ENCODE data around the gene CYSLTR2. TPM values are rescaled to one million over a fixed set of nuclear protein-coding genes. Genes with fewer than 3 reads are reported as not detected.
"Not testable (repeated sequence)": the region's sequence is repeated elsewhere in the genome, so short reads cannot be mapped to it uniquely, and the experiment has no call there.

CYSLTR2 gene
- total RNA-seq, 1 donor from 2014 or later, result under 0.01 TPM

- Histone ChIP-seq H3K27ac (ENCODE audit: low read depth, low read length) (no peak overlapping the region), H3K4me1 (ENCODE audit: control insufficient read depth in 3 of 3, insufficient read depth in 3 of 3, low read length in 3 of 3) (no peaks in the 10 kb centered on the region), H3K27me3 (ENCODE audit: control insufficient read depth in 3 of 3, insufficient read depth in 3 of 3, low read length in 3 of 3) (no peaks in the 10 kb centered on the region), H3K9me3 (ENCODE audit: control insufficient read depth in 3 of 3, low read length in 3 of 3) (no peaks in the 10 kb centered on the region), H3K36me3 (ENCODE audit: control insufficient read depth in 3 of 3, insufficient read depth in 3 of 3, low read length in 3 of 3) (no peaks in the 10 kb centered on the region), H3K4me3 (ENCODE audit: low read length in 3 of 3) (no peak overlapping the region), H3K9ac (ENCODE audit: low read depth in 1 of 3, low read length in 3 of 3) (no peak overlapping the region)
Observed at GRCh38 chr13:48681905-48682304, 28.2 kb downstream of the CYSLTR2 start.

GRCh38 chr13:48682436-48682835 is 28.7 kb downstream of the CYSLTR2 start:
- H3K36me3 ChIP-seq (ENCODE audit: control insufficient read depth in 3 of 3, insufficient read depth in 3 of 3, low read length in 3 of 3), result no peaks in the 10 kb centered on the region
- H3K9me3 ChIP-seq (ENCODE audit: control insufficient read depth in 3 of 3, low read length in 3 of 3), result no peaks in the 10 kb centered on the region
- H3K4me3 ChIP-seq (ENCODE audit: low read length in 3 of 3), result no peak overlapping the region
- no peak overlapping the region for H3K27ac ChIP-seq (ENCODE audit: low read depth, low read length)
- H3K9ac ChIP-seq (ENCODE audit: low read depth in 1 of 3, low read length in 3 of 3), result no peak overlapping the region
- H3K4me1 ChIP-seq (ENCODE audit: control insufficient read depth in 3 of 3, insufficient read depth in 3 of 3, low read length in 3 of 3), result no peaks in the 10 kb centered on the region
- H3K27me3 ChIP-seq (ENCODE audit: control insufficient read depth in 3 of 3, insufficient read depth in 3 of 3, low read length in 3 of 3), result no peaks in the 10 kb centered on the region

DNA sequence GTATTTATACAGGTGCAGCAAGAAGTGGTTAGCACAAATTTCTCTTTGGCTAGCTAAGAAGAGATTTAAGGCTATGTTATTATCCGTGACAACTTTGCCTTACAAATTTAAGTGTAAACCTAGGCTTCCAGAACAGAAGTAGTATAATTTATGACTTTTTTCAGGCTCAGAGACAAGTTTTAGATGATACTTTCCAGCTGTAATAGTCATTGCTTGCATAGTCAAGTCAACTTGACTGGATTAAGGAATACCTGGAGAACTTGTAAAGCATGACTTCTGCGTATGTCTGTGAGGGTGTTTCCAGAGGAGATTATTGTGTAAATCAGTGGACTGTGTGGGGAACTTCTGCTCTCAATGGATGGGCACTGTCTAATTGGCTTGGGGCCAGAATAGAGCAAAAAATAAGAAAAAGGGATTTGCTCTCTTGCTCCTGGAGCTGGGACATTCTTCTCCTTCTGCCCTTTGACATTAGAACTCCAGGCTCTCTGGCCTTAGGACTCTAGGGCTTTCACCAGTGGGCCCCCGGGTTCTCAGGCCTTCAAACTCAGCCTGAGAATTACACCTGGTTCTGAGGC is 33.0 kb downstream of the CYSLTR2 start:
- Histone ChIP-seq H3K9me3 (ENCODE audit: control insufficient read depth in 3 of 3, low read length in 3 of 3) (no peaks in the 10 kb centered on the region), H3K27ac (ENCODE audit: low read depth, low read length) (no peak overlapping the region), H3K9ac (ENCODE audit: low read depth in 1 of 3, low read length in 3 of 3) (no peak overlapping the region), H3K36me3 (ENCODE audit: control insufficient read depth in 3 of 3, insufficient read depth in 3 of 3, low read length in 3 of 3) (no peaks in the 10 kb centered on the region), H3K27me3 (ENCODE audit: control insufficient read depth in 3 of 3, insufficient read depth in 3 of 3, low read length in 3 of 3) (no peaks in the 10 kb centered on the region), H3K4me3 (ENCODE audit: low read length in 3 of 3) (no peak overlapping the region), H3K4me1 (ENCODE audit: control insufficient read depth in 3 of 3, insufficient read depth in 3 of 3, low read length in 3 of 3) (no peaks in the 10 kb centered on the region)

DNA sequence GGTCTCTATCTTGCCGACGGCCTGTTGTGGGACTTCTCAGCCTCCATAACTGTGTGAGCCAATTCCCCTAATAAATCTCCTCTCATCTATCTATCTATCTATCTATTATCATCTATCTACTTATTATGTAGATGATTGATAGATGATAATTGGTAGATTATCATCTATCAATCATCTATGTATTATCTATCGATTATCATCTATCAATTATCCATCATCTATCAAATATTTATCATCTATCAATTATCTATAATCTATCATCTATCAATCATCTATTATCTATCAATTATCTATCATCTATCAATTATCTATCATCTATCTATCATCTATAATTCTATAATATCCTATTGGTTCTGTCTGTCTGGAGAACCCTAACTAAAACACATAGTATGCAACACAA is 33.5 kb downstream of the CYSLTR2 start:
- Histone ChIP-seq H3K4me3 (ENCODE audit: low read length in 3 of 3) (no peak overlapping the region), H3K9me3 (ENCODE audit: control insufficient read depth in 3 of 3, low read length in 3 of 3) (no peaks in the 10 kb centered on the region), H3K27ac (ENCODE audit: low read depth, low read length) (no peak overlapping the region), H3K9ac (ENCODE audit: low read depth in 1 of 3, low read length in 3 of 3) (no peak overlapping the region), H3K36me3 (ENCODE audit: control insufficient read depth in 3 of 3, insufficient read depth in 3 of 3, low read length in 3 of 3) (no peaks in the 10 kb centered on the region), H3K27me3 (ENCODE audit: control insufficient read depth in 3 of 3, insufficient read depth in 3 of 3, low read length in 3 of 3) (no peaks in the 10 kb centered on the region), H3K4me1 (ENCODE audit: control insufficient read depth in 3 of 3, insufficient read depth in 3 of 3, low read length in 3 of 3) (no peaks in the 10 kb centered on the region)

- H3K27ac ChIP-seq (ENCODE audit: low read depth, low read length), result no peak overlapping the region
- H3K4me3 ChIP-seq (ENCODE audit: low read length in 3 of 3), result no peak overlapping the region
Observed at GRCh38 chr13:48693998-48694397, 40.3 kb downstream of the CYSLTR2 start.

GRCh38 chr13:48695776-48696175 is 42.0 kb downstream of the CYSLTR2 start:
- no peak overlapping the region for H3K9ac ChIP-seq (ENCODE audit: low read depth in 1 of 3, low read length in 3 of 3)
- no peak overlapping the region for H3K27ac ChIP-seq (ENCODE audit: low read depth, low read length)
- H3K9me3 ChIP-seq (ENCODE audit: control insufficient read depth in 3 of 3, low read length in 3 of 3), result no peaks in the 10 kb centered on the region
- H3K4me3 ChIP-seq (ENCODE audit: low read length in 3 of 3), result no peak overlapping the region
- no peaks in the 10 kb centered on the region for H3K36me3 ChIP-seq (ENCODE audit: control insufficient read depth in 3 of 3, insufficient read depth in 3 of 3, low read length in 3 of 3)
- no peaks in the 10 kb centered on the region for H3K4me1 ChIP-seq (ENCODE audit: control insufficient read depth in 3 of 3, insufficient read depth in 3 of 3, low read length in 3 of 3)
- H3K27me3 ChIP-seq (ENCODE audit: control insufficient read depth in 3 of 3, insufficient read depth in 3 of 3, low read length in 3 of 3), result no peaks in the 10 kb centered on the region

More at GRCh38 chr13:48693998-48694397, 40.3 kb downstream of the CYSLTR2 start:
- Histone ChIP-seq H3K36me3 (ENCODE audit: control insufficient read depth in 3 of 3, insufficient read depth in 3 of 3, low read length in 3 of 3) (no peaks in the 10 kb centered on the region), H3K27me3 (ENCODE audit: control insufficient read depth in 3 of 3, insufficient read depth in 3 of 3, low read length in 3 of 3) (no peaks in the 10 kb centered on the region), H3K9ac (ENCODE audit: low read depth in 1 of 3, low read length in 3 of 3) (no peak overlapping the region), H3K9me3 (ENCODE audit: control insufficient read depth in 3 of 3, low read length in 3 of 3) (no peaks in the 10 kb centered on the region), H3K4me1 (ENCODE audit: control insufficient read depth in 3 of 3, insufficient read depth in 3 of 3, low read length in 3 of 3) (no peaks in the 10 kb centered on the region)

DNA sequence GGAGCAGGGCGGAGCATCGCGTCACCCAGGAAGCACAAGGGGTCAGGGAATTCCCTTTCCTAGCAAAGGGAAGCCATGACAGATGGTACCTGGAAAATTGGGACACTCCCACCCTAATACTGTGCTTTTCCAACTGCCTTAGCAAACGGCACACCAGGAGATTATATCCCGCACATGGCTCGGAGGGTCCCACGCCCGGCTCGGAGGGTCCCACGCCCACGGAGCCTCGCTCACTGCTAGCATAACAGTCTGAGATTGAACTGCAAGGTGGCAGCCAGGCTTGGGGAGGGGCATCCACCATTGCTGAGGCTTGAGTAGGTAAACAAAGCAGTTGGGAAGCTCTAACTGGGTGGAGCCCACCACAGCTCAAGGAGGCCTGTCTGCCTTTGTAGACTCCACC is 42.9 kb downstream of the CYSLTR2 start:
- not testable (repeated sequence) for H3K36me3 ChIP-seq (ENCODE audit: control insufficient read depth in 3 of 3, insufficient read depth in 3 of 3, low read length in 3 of 3); H3K27me3 ChIP-seq (ENCODE audit: control insufficient read depth in 3 of 3, insufficient read depth in 3 of 3, low read length in 3 of 3); H3K4me3 ChIP-seq (ENCODE audit: low read length in 3 of 3)

GRCh38 chr13:48707405-48707804 is 53.7 kb downstream of the CYSLTR2 start:
- no peaks in the 10 kb centered on the region for H3K4me1 ChIP-seq (ENCODE audit: control insufficient read depth in 3 of 3, insufficient read depth in 3 of 3, low read length in 3 of 3)
- H3K27ac ChIP-seq (ENCODE audit: low read depth, low read length), result no peak overlapping the region
- H3K27me3 ChIP-seq (ENCODE audit: control insufficient read depth in 3 of 3, insufficient read depth in 3 of 3, low read length in 3 of 3), result no peaks in the 10 kb centered on the region
- H3K4me3 ChIP-seq (ENCODE audit: low read length in 3 of 3), result no peak overlapping the region
- H3K9me3 ChIP-seq (ENCODE audit: control insufficient read depth in 3 of 3, low read length in 3 of 3), result no peaks in the 10 kb centered on the region
- H3K9ac ChIP-seq (ENCODE audit: low read depth in 1 of 3, low read length in 3 of 3), result no peak overlapping the region
- H3K36me3 ChIP-seq (ENCODE audit: control insufficient read depth in 3 of 3, insufficient read depth in 3 of 3, low read length in 3 of 3), result no peaks in the 10 kb centered on the region

More for the DNA sequence above, 42.9 kb downstream of the CYSLTR2 start:
- not testable (repeated sequence) for H3K9me3 ChIP-seq (ENCODE audit: control insufficient read depth in 3 of 3, low read length in 3 of 3); H3K4me1 ChIP-seq (ENCODE audit: control insufficient read depth in 3 of 3, insufficient read depth in 3 of 3, low read length in 3 of 3); H3K27ac ChIP-seq (ENCODE audit: low read depth, low read length); H3K9ac ChIP-seq (ENCODE audit: low read depth in 1 of 3, low read length in 3 of 3)

- H3K9me3 ChIP-seq (ENCODE audit: control insufficient read depth in 3 of 3, low read length in 3 of 3), result no peaks in the 10 kb centered on the region
- no peaks in the 10 kb centered on the region for H3K4me1 ChIP-seq (ENCODE audit: control insufficient read depth in 3 of 3, insufficient read depth in 3 of 3, low read length in 3 of 3)
- no peak overlapping the region for H3K27ac ChIP-seq (ENCODE audit: low read depth, low read length)
- no peaks in the 10 kb centered on the region for H3K36me3 ChIP-seq (ENCODE audit: control insufficient read depth in 3 of 3, insufficient read depth in 3 of 3, low read length in 3 of 3)
- no peak overlapping the region for H3K9ac ChIP-seq (ENCODE audit: low read depth in 1 of 3, low read length in 3 of 3)
- H3K4me3 ChIP-seq (ENCODE audit: low read length in 3 of 3), result no peak overlapping the region
- no peaks in the 10 kb centered on the region for H3K27me3 ChIP-seq (ENCODE audit: control insufficient read depth in 3 of 3, insufficient read depth in 3 of 3, low read length in 3 of 3)
Observed at GRCh38 chr13:48708764-48709163, 55.0 kb downstream of the CYSLTR2 start.

- H3K36me3 ChIP-seq (ENCODE audit: control insufficient read depth in 3 of 3, insufficient read depth in 3 of 3, low read length in 3 of 3), result no peaks in the 10 kb centered on the region
- no peak overlapping the region for H3K27ac ChIP-seq (ENCODE audit: low read depth, low read length)
- H3K27me3 ChIP-seq (ENCODE audit: control insufficient read depth in 3 of 3, insufficient read depth in 3 of 3, low read length in 3 of 3), result no peaks in the 10 kb centered on the region
- H3K9ac ChIP-seq (ENCODE audit: low read depth in 1 of 3, low read length in 3 of 3), result no peak overlapping the region
- no peaks in the 10 kb centered on the region for H3K9me3 ChIP-seq (ENCODE audit: control insufficient read depth in 3 of 3, low read length in 3 of 3)
- H3K4me1 ChIP-seq (ENCODE audit: control insufficient read depth in 3 of 3, insufficient read depth in 3 of 3, low read length in 3 of 3), result no peaks in the 10 kb centered on the region
- no peak overlapping the region for H3K4me3 ChIP-seq (ENCODE audit: low read length in 3 of 3)
Observed at GRCh38 chr13:48709213-48709612, 55.5 kb downstream of the CYSLTR2 start.

DNA sequence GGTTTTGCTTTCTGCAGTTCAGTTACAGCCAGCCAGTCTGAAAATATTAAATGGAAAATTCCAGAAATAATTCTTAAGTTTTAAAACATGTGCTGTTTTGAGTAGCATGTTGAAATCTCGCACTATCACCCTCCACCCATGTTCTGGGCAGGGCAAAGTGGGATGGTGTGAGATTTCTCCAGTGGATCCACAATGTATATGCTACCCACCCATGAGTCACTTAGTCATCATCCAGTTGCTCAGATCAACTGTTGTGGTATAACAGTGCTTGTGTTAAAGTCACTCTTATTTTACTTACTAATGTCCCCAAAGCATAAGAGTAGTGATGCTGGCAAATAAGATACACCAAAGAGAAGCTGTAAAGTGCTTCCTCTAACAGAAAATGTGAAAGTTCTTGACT is 56.4 kb downstream of the CYSLTR2 start:
- Histone ChIP-seq H3K36me3 (ENCODE audit: control insufficient read depth in 3 of 3, insufficient read depth in 3 of 3, low read length in 3 of 3) (no peaks in the 10 kb centered on the region), H3K27me3 (ENCODE audit: control insufficient read depth in 3 of 3, insufficient read depth in 3 of 3, low read length in 3 of 3) (no peaks in the 10 kb centered on the region), H3K4me3 (ENCODE audit: low read length in 3 of 3) (no peak overlapping the region)

More for the DNA sequence above, 56.4 kb downstream of the CYSLTR2 start:
- H3K9ac ChIP-seq (ENCODE audit: low read depth in 1 of 3, low read length in 3 of 3), result no peak overlapping the region
- no peaks in the 10 kb centered on the region for H3K4me1 ChIP-seq (ENCODE audit: control insufficient read depth in 3 of 3, insufficient read depth in 3 of 3, low read length in 3 of 3)
- no peaks in the 10 kb centered on the region for H3K9me3 ChIP-seq (ENCODE audit: control insufficient read depth in 3 of 3, low read length in 3 of 3)
- H3K27ac ChIP-seq (ENCODE audit: low read depth, low read length), result no peak overlapping the region
